NT2/D1 (cell line): ENCODE measurements around the gene TSPY8.

Experiments
- SUZ12 ChIP-seq: IDR thresholded peaks from 2 replicates; pipeline ENCODE4 v1.6.1; 2011; ENCODE audit not compliant: insufficient read length, insufficient read depth; ENCODE audit errors: extremely low read depth
- YY1 ChIP-seq: IDR thresholded peaks from 2 replicates; pipeline ENCODE4 v1.6.1; 2011; ENCODE audit not compliant: insufficient read length, insufficient read depth

DNA sequence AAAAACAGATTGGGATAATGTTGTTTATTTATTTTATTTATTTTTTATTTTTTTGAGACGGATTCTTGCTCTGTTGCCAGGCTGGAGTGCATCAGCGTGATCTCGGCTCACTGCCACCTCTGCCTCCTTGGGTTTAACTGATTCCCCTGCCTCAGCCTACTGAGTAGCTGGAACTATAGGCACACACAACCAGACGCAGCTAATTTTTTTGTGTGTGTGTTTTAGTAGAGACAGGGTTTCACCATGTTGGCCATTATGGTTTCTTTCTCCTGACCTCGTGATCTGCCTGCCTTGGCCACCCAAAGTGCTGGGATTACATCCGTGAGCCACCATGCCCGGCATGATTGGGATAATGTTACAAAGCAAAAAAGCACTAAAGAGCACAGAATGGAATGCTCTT lies 36.6 kb upstream of the TSPY8 start:
- TF ChIP-seq YY1: no peak
- TF ChIP-seq SUZ12: no peak
